HCT116 (cell line): ENCODE measurements around the gene QRSL1. TPM values are rescaled to one million over a fixed set of nuclear protein-coding genes. Genes with fewer than 3 reads are reported as not detected.

Source experiments
- ATAC-seq: fragments of 200-7000 bp; cut with Tn5 transposase; 2 replicates; pipeline ENCODE4 v1.9.1; 2020; ENCODE audit warnings: mild to moderate bottlenecking, moderate library complexity
- BruUV-seq: library from RNA; stranded (reverse); fragments of 400-500 nt; replicated peaks from 2 replicates; lab custom pipeline; 2021; lab: Mats Ljungman, UMichigan
- CTCF ChIA-PET: fragments of 300-600 bp; sonication (Branson Sonifier 250); formaldehyde crosslinking; loops from one replicate; lab custom pipeline; 2021; ENCODE audit warnings: antibody characterized with exemption; lab: Charles Lee
- POLR2A ChIA-PET: fragments of 300-600, 350-600 bp; sonication (Branson Sonifier 250); formaldehyde crosslinking; loops from one replicate; lab custom pipeline; 2021; ENCODE audit warnings: antibody characterized with exemption; lab: Charles Lee
- RAD21 ChIA-PET, 2 experiments: fragments of 300-600 bp; sonication (Branson Sonifier 250); formaldehyde crosslinking; loops; one replicate each; lab custom pipeline; 2023; ENCODE audit warnings: low total read pairs in 2 of 2; ENCODE audit not compliant: uncharacterized antibody in 2 of 2, unreplicated experiment in 2 of 2, low non-redundant PET in 1 of 2; lab: Charles Lee
- DNase-seq: peaks from one replicate; pipeline ENCODE4 v3.0.0-alpha.2; 2010; ENCODE audit warnings: low read depth, low spot score
- H2AFZ ChIP-seq: fragments of 200-600 bp; shearing (Covaris generic), sonication (generic); 2 replicates; pipeline ENCODE4 v1.6.1; 2017; ENCODE audit warnings: low read depth, mixed run types, mixed read lengths, antibody characterized with exemption, low read length; ENCODE audit not compliant: poor library complexity, severe bottlenecking
- H3K27ac ChIP-seq: 2 replicates; pipeline ENCODE4 v1.5.1; 2012; ENCODE audit warnings: low read depth, low read length
- H3K27me3 ChIP-seq: fragments of 200-600 bp; sonication (generic); 2 replicates; pipeline ENCODE4 v1.6.1; 2016; ENCODE audit warnings: mixed run types, low read length, mixed read lengths; ENCODE audit not compliant: insufficient read depth
- H3K36me3 ChIP-seq, 2 experiments: fragments of 200-500 bp in 1 of 2; fragments of 200-600 bp in 1 of 2; sonication (Bioruptor generic) in 1 of 2; sonication (generic) in 1 of 2; 2 replicates each; pipeline versions ENCODE4 v1.5.1 to v1.6.1; 2014 to 2016; ENCODE audit warnings: low read length in 2 of 2, inconsistent platforms in 1 of 2, mixed read lengths in 1 of 2, mixed run types in 1 of 2; ENCODE audit not compliant: insufficient read depth in 2 of 2, control insufficient read depth in 1 of 2
- H3K4me1 ChIP-seq, 2 experiments: fragments of 200-600 bp in 1 of 2; sonication (generic) in 1 of 2; 2 replicates each; pipeline versions ENCODE4 v1.5.1 to v1.6.1; 2012 to 2017; ENCODE audit warnings: low read length in 2 of 2, inconsistent platforms in 1 of 2, mild to moderate bottlenecking in 1 of 2, mixed read lengths in 1 of 2, mixed run types in 1 of 2, moderate library complexity in 1 of 2; ENCODE audit not compliant: insufficient read depth in 2 of 2, control insufficient read depth in 1 of 2
- H3K4me2 ChIP-seq: fragments of 200-600 bp; sonication (generic); 2 replicates; pipeline ENCODE4 v1.6.1; 2017; ENCODE audit warnings: mixed run types, low read length, mixed read lengths
- H3K4me3 ChIP-seq, 2 experiments: fragments of 200-600 bp in 1 of 2; sonication (generic) in 1 of 2; replicated peaks in 1 of 2; 2 replicates each; pipeline ENCODE4 v1.5.1; 2011 to 2016; ENCODE audit warnings: low read length in 2 of 2, control low read depth in 1 of 2, low read depth in 1 of 2, mild to moderate bottlenecking in 1 of 2, mixed read lengths in 1 of 2, mixed run types in 1 of 2
- H3K79me2 ChIP-seq: fragments of 200-600 bp; sonication (generic); 2 replicates; pipeline ENCODE4 v1.6.1; 2017; ENCODE audit warnings: mild to moderate bottlenecking, mixed run types, low read length, moderate library complexity, mixed read lengths; ENCODE audit not compliant: insufficient read depth
- H3K9ac ChIP-seq: fragments of 200-600 bp; sonication (generic); 2 replicates; pipeline ENCODE4 v1.6.1; 2016; ENCODE audit warnings: low read length, mixed read lengths
- H3K9me2 ChIP-seq: fragments of 200-600 bp; sonication (generic), shearing (Covaris generic); 2 replicates; pipeline ENCODE4 v1.6.1; 2017; ENCODE audit warnings: mixed run types, mild to moderate bottlenecking, moderate library complexity; ENCODE audit not compliant: insufficient read depth
- H3K9me3 ChIP-seq, 2 experiments: fragments of 200-500 bp in 1 of 2; fragments of 200-600 bp in 1 of 2; sonication (Bioruptor generic) in 1 of 2; sonication (generic) in 1 of 2; 2 replicates each; pipeline ENCODE4 v1.6.1; 2014 to 2017; ENCODE audit warnings: low read length in 2 of 2, mixed read lengths in 2 of 2, inconsistent platforms in 1 of 2, low read depth in 1 of 2, mild to moderate bottlenecking in 1 of 2, mixed run types in 1 of 2, moderate library complexity in 1 of 2; ENCODE audit not compliant: control insufficient read depth in 1 of 2, insufficient read depth in 1 of 2
- H4K20me1 ChIP-seq: fragments of 200-600 bp; sonication (generic), shearing (Covaris generic); 2 replicates; pipeline ENCODE4 v1.6.1; 2017; ENCODE audit warnings: mixed run types, mild to moderate bottlenecking, moderate library complexity; ENCODE audit not compliant: insufficient read depth
- ELF1 ChIP-seq: IDR thresholded peaks from 2 replicates; pipeline ENCODE4 v1.6.1; 2012; ENCODE audit warnings: low read depth, borderline replicate concordance
- intact Hi-C: fragments of 100-400 bp; cut with micrococcal nuclease; formaldehyde crosslinking; loops from 2 replicates; pipeline ENCODE4 v1.10.0; 2022
- total RNA-seq: library from RNA; stranded (reverse); gene quantifications from one replicate; pipeline ENCODE4 v1.2.1, GENCODE V29; 2021; ENCODE audit not compliant: unreplicated experiment
- TF ChIP-seq, protein P1 (sequence below): IDR thresholded peaks from 2 replicates; pipeline ENCODE4 v1.6.1; 2012; ENCODE audit warnings: low read depth
- TF ChIP-seq, protein P2 (sequence below): IDR thresholded peaks from 2 replicates; pipeline ENCODE4 v1.6.1; 2011; ENCODE audit warnings: mild to moderate bottlenecking, low read length, moderate library complexity; ENCODE audit not compliant: insufficient replicate concordance; ENCODE audit errors: extremely low read depth

Gene QRSL1
- total RNA-seq, 1 experiment from 2014 or later, result 16.0 TPM

DNA sequence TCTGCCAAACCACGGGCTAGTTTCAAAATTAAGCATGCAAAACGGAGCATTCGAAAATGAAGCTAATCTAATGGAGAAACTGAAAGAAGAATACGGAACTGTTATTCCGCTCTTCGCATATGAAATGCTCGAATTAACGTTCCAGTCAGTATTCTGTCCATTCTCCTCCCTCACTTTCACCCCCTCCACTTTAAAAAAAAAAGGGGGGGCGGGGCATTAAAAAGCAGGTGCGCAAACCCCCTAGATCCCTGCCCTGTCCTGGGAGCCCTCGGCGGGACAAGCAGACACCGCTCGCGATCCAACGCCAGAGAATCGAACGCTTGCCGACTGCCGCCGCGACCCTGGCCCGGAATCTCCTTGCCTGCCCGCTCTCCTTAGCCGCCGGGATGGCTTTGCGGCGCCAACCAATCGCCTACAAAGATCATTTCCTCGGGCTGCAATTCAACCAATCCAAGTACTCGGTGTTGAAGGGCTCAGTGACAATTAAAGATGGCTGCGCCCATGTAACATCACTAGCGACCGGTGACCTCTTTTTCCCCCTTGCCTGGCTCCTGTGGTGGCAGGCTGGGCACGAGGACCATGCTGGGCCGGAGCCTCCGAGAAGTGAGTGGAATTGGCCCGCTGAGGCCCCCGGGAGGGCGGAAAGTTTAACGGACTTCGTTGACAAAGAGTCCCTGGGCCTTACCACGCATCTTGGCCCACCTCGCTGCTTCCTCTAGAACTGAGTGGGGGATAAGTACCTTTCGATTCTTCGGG lies at the start of gene QRSL1, which contains the start of gene RTN4IP1 (continued):
- TF ChIP-seq, protein P1, sequence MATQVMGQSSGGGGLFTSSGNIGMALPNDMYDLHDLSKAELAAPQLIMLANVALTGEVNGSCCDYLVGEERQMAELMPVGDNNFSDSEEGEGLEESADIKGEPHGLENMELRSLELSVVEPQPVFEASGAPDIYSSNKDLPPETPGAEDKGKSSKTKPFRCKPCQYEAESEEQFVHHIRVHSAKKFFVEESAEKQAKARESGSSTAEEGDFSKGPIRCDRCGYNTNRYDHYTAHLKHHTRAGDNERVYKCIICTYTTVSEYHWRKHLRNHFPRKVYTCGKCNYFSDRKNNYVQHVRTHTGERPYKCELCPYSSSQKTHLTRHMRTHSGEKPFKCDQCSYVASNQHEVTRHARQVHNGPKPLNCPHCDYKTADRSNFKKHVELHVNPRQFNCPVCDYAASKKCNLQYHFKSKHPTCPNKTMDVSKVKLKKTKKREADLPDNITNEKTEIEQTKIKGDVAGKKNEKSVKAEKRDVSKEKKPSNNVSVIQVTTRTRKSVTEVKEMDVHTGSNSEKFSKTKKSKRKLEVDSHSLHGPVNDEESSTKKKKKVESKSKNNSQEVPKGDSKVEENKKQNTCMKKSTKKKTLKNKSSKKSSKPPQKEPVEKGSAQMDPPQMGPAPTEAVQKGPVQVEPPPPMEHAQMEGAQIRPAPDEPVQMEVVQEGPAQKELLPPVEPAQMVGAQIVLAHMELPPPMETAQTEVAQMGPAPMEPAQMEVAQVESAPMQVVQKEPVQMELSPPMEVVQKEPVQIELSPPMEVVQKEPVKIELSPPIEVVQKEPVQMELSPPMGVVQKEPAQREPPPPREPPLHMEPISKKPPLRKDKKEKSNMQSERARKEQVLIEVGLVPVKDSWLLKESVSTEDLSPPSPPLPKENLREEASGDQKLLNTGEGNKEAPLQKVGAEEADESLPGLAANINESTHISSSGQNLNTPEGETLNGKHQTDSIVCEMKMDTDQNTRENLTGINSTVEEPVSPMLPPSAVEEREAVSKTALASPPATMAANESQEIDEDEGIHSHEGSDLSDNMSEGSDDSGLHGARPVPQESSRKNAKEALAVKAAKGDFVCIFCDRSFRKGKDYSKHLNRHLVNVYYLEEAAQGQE, result no peak
- no peak for TF ChIP-seq ELF1

DNA sequence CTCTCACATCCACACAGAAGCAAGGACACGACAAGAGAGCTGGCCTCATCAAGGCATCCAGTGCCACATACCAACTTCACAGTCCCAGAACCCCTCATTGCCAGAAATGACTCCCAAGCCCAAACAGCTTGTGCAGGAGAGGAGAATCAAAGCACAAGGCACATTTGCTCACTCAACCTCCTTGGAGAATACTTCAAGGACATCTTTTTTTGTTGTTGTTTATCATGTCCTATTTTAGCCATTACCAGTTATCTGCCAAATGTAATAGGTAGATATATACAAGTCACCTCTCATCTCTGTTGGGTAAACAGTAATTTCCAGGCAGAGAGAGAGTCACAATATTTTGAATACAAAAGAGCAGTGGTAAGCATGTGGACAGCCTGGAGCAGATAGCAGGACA lies 47.9 kb upstream of the QRSL1 start:
- RAD21 ChIA-PET, result no interaction called here

More for the DNA sequence above, 47.9 kb upstream of the QRSL1 start:
- no TSS peak for BruUV-seq
- Histone ChIP-seq H3K4me1 (no peaks in the 10 kb centered on the region), H3K27me3 (no peaks in the 10 kb centered on the region), H3K36me3 (no peaks in the 10 kb centered on the region; a peak in 1 of 4 replicates), H3K9ac (no peak overlapping the region), H3K27ac (no peak overlapping the region), H3K4me3 (no peak overlapping the region), H2AFZ (no peak overlapping the region), H4K20me1 (no peaks in the 10 kb centered on the region), H3K9me3 (no peaks in the 10 kb centered on the region), H3K4me2 (no peak overlapping the region), H3K9me2 (no peaks in the 10 kb centered on the region), H3K79me2 (no peaks in the 10 kb centered on the region)
- TF ChIP-seq, protein P2, sequence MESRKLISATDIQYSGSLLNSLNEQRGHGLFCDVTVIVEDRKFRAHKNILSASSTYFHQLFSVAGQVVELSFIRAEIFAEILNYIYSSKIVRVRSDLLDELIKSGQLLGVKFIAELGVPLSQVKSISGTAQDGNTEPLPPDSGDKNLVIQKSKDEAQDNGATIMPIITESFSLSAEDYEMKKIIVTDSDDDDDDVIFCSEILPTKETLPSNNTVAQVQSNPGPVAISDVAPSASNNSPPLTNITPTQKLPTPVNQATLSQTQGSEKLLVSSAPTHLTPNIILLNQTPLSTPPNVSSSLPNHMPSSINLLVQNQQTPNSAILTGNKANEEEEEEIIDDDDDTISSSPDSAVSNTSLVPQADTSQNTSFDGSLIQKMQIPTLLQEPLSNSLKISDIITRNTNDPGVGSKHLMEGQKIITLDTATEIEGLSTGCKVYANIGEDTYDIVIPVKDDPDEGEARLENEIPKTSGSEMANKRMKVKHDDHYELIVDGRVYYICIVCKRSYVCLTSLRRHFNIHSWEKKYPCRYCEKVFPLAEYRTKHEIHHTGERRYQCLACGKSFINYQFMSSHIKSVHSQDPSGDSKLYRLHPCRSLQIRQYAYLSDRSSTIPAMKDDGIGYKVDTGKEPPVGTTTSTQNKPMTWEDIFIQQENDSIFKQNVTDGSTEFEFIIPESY, result no peak
- intact Hi-C loops, result no loop called here
- CTCF ChIA-PET, result no interaction called here
- no peak for DNase-seq
- no peak for ATAC-seq
- POLR2A ChIA-PET, result no interaction called here
